HG03060 (cell line): ENCODE results near the gene TNRC18.

Experiments
- ATAC-seq: cut with Tn5 transposase; IDR thresholded peaks from one replicate; pipeline ENCODE4 v1.9.1; 2021; ENCODE audit warnings: low read depth, moderate number of reproducible peaks; ENCODE audit not compliant: unreplicated experiment

The TNRC18 gene

GRCh38 chr7:5352440-5353010, 71.1 kb downstream of the TNRC18 start:
- ATAC-seq = no peak

- no peak for ATAC-seq
Measured at GRCh38 chr7:5351507-5352265, 71.9 kb downstream of the TNRC18 start.

GRCh38 chr7:5350600-5351385, 72.8 kb downstream of the TNRC18 start:
- ATAC-seq = no peak

GRCh38 chr7:5350174-5350463, 73.5 kb downstream of the TNRC18 start:
- ATAC-seq = no peak

GRCh38 chr7:5349437-5350173, 74.0 kb downstream of the TNRC18 start:
- no peak for ATAC-seq

- no peak for ATAC-seq
Measured at GRCh38 chr7:5349005-5349380, 74.6 kb downstream of the TNRC18 start.

GRCh38 chr7:5348134-5349004, 75.3 kb downstream of the TNRC18 start:
- no peak for ATAC-seq

GRCh38 chr7:5345671-5346070, 78.0 kb downstream of the TNRC18 start:
- no peak for ATAC-seq

GRCh38 chr7:5345171-5345570, 78.5 kb downstream of the TNRC18 start:
- ATAC-seq = no peak

GRCh38 chr7:5344342-5344741, 79.3 kb downstream of the TNRC18 start:
- no peak for ATAC-seq

- no peak for ATAC-seq
Measured at GRCh38 chr7:5343884-5344283, 79.8 kb downstream of the TNRC18 start.

- ATAC-seq = no peak
Measured at GRCh38 chr7:5342631-5343030, 81.0 kb downstream of the TNRC18 start.

- no peak for ATAC-seq
Measured at GRCh38 chr7:5339955-5340354, 83.7 kb downstream of the TNRC18 start.

- no peak for ATAC-seq
Measured at GRCh38 chr7:5337047-5337446, 86.6 kb downstream of the TNRC18 start.

- ATAC-seq = no peak
Measured at GRCh38 chr7:5334671-5335070, 89.0 kb downstream of the TNRC18 start.

GRCh38 chr7:5333121-5334045, 90.3 kb downstream of the TNRC18 start:
- no peak for ATAC-seq

- ATAC-seq = no peak
Measured at GRCh38 chr7:5332579-5332978, 91.1 kb downstream of the TNRC18 start.

GRCh38 chr7:5330288-5330687, 93.3 kb downstream of the TNRC18 start:
- no peak for ATAC-seq

GRCh38 chr7:5324961-5325360, 98.7 kb downstream of the TNRC18 start:
- ATAC-seq = no peak
